GM12878 (cell line): ENCODE results near the gene ANP32E. TPM values are rescaled to one million over a fixed set of nuclear protein-coding genes. Genes with fewer than 3 reads are reported as not detected.

Experiments used
- ASH2L ChIP-seq: fragments of 300-600, 200-600 bp; sonication (generic); IDR thresholded peaks from 2 replicates; pipeline ENCODE4 v1.6.1; 2017; ENCODE audit warnings: low read depth, mild to moderate bottlenecking, borderline replicate concordance
- CBX5 ChIP-seq: sonication (generic); IDR thresholded peaks from 2 replicates; pipeline ENCODE4 v1.6.1; 2016; ENCODE audit warnings: low read depth, moderate library complexity, mild to moderate bottlenecking, inconsistent platforms
- CHD2 ChIP-seq: IDR thresholded peaks from 2 replicates; pipeline ENCODE4 v1.6.1; 2011; ENCODE audit warnings: low read depth, low read length, improper control_type of control experiment, borderline replicate concordance
- CHD4 ChIP-seq: fragments of 200-600 bp; sonication (generic); IDR thresholded peaks from 2 replicates; pipeline ENCODE4 v1.6.1; 2016; ENCODE audit warnings: mild to moderate bottlenecking
- CREB1 ChIP-seq: IDR thresholded peaks from 2 replicates; pipeline ENCODE4 v1.6.1; 2012; ENCODE audit warnings: low read depth, mild to moderate bottlenecking, inconsistent platforms
- MTA3 ChIP-seq: IDR thresholded peaks from 2 replicates; pipeline ENCODE4 v1.6.1; 2012; ENCODE audit warnings: low read length, inconsistent platforms, borderline replicate concordance
- NFIC ChIP-seq: IDR thresholded peaks from 2 replicates; pipeline ENCODE4 v1.6.1; 2012; ENCODE audit warnings: low read depth, mild to moderate bottlenecking, inconsistent platforms, low read length, moderate library complexity
- NFYA ChIP-seq: IDR thresholded peaks from 2 replicates; pipeline ENCODE4 v1.6.1; 2011; ENCODE audit warnings: low read depth, mild to moderate bottlenecking, low read length, improper control_type of control experiment, borderline replicate concordance
- NR2C1 ChIP-seq: fragments of 450-650 bp; IDR thresholded peaks from 2 replicates; pipeline ENCODE4 v1.6.1; 2017; ENCODE audit warnings: antibody characterized with exemption, mild to moderate bottlenecking, moderate library complexity
- NR2C2 ChIP-seq: IDR thresholded peaks from 2 replicates; pipeline ENCODE4 v1.6.1; 2011; ENCODE audit warnings: borderline replicate concordance, low read depth; ENCODE audit not compliant: control insufficient read depth, insufficient read length
- POLR2AphosphoS2 ChIP-seq: IDR thresholded peaks from 2 replicates; pipeline ENCODE4 v1.6.1; 2011; ENCODE audit warnings: low read depth, mild to moderate bottlenecking, low read length, improper control_type of control experiment, moderate library complexity
- RCOR1 ChIP-seq: conservative IDR thresholded peaks from 2 replicates; pipeline ENCODE4 v1.6.1; 2012; ENCODE audit warnings: low read depth, low read length, improper control_type of control experiment
- SIX5 ChIP-seq: IDR thresholded peaks from 2 replicates; pipeline ENCODE4 v1.6.1; 2011; ENCODE audit warnings: mild to moderate bottlenecking, low read depth, low read length, moderate library complexity; ENCODE audit not compliant: severe bottlenecking
- SREBF2 ChIP-seq: IDR thresholded peaks from 2 replicates; pipeline ENCODE4 v1.6.1; 2012; ENCODE audit warnings: mild to moderate bottlenecking, low read length
- TBL1XR1 ChIP-seq: IDR thresholded peaks from 2 replicates; pipeline ENCODE4 v1.6.1; 2012; ENCODE audit warnings: low read depth, low read length, improper control_type of control experiment
- ZNF274 ChIP-seq: IDR thresholded peaks from one replicate; pipeline ENCODE4 v1.8.0; 2011; ENCODE audit not compliant: insufficient read length, insufficient read depth
- ZNF622 ChIP-seq: fragments of 450-650 bp; IDR thresholded peaks from 2 replicates; pipeline ENCODE4 v1.6.1; 2017; ENCODE audit warnings: mild to moderate bottlenecking, inconsistent platforms
- polyA plus RNA-seq, 11 experiments: library from polyadenylated mRNA; depleted of rRNA in 4 of 11; unstranded in 6 of 11; stranded (reverse) in 5 of 11; fragments of >200 nt; fragmentation: Nextera tagmentation in 4 of 11; fragmentation: Illumina TruSeq in 1 of 11; extraction: Ambion mirVana in 4 of 11; extraction: Trizol in 1 of 11; gene quantifications; 1 replicate in 1 of 11; 2 replicates in 10 of 11; pipeline versions ENCODE4 v1.2.1 to v1.2.3, GENCODE V29; 2011 to 2016; ENCODE audit warnings: inconsistent platforms in 2 of 11, missing spikeins in 2 of 11, low read depth in 1 of 11
- total RNA-seq, 4 experiments: library from RNA; depleted of rRNA in 3 of 4; stranded (reverse); fragments of >200 nt in 3 of 4; fragmentation: Illumina TruSeq in 1 of 4; extraction: Trizol in 1 of 4; gene quantifications; 2 replicates each; pipeline versions ENCODE4 v1.2.1 to v1.2.3, GENCODE V29; 2013 to 2021
- TF ChIP-seq, protein P1 (sequence below): fragments of 450-650 bp; IDR thresholded peaks from 2 replicates; pipeline ENCODE4 v1.6.1; 2017; ENCODE audit warnings: mild to moderate bottlenecking, moderate library complexity
- TF ChIP-seq, protein P2 (sequence below): fragments of 450-650 bp; IDR thresholded peaks from 2 replicates; pipeline ENCODE4 v1.6.1; 2017; ENCODE audit warnings: mild to moderate bottlenecking, moderate library complexity
- TF ChIP-seq, protein P3 (sequence below): fragments of 450-650 bp; IDR thresholded peaks from 2 replicates; pipeline ENCODE4 v1.6.1; 2017; ENCODE audit warnings: borderline replicate concordance

The ANP32E gene
- total and polyA plus RNA-seq, 10 of the 15 experiments (the other 5 are each of a cell fraction or from before 2014, with no cell fraction given): 59.2 to 250 (median 121) TPM

DNA sequence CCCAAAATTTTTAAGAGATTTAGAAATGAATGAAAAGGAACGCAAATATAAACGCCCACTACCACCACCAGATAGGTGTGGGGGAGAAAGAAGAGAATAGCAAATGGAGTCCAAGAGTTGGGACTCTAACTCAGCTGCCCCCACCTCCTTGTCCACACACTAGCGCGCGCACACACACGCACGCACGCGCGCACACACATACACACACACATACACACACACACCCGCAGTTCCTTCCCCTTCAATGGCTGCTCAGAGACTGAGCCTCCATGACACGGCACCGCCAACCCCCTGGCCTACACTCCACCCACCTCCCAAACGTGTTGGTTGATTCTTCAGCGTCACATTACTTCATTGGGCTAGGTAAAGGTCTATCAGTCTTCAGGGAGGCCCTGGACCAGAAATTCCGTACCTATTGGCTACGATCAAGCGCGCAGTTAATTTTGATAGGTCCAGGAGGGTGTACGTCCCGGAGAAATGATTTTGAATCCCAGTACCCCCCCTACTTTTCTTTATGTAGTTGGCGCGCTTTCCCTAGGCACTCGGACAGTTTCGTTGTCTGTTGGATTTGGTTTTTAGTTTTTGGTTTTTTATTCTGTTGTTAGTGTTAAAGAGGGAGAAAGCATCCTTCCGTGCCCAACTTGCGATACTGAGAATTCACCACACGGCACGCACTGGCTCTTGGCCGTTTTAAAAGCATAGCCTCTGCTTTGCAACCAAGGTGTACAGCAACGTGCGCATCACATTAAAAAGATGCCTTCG lies at the start of gene ANP32E (continued):
- TF ChIP-seq NFYA (peak; percentile 89), CREB1 (peak; percentile 94), TBL1XR1 (peak; percentile 87), ZNF274 (no peak), ZNF622 (no peak), POLR2AphosphoS2 (peak; percentile 95), CHD4 (no peak), CHD2 (peak; percentile 96), ASH2L (no peak), SIX5 (no peak), RCOR1 (no peak), MTA3 (no peak), NR2C1 (no peak), NFIC (peak; percentile 41; the same call in 1 of the 2 replicates), CBX5 (no peak), SREBF2 (no peak), NR2C2 (no peak)
- TF ChIP-seq, protein P1, sequence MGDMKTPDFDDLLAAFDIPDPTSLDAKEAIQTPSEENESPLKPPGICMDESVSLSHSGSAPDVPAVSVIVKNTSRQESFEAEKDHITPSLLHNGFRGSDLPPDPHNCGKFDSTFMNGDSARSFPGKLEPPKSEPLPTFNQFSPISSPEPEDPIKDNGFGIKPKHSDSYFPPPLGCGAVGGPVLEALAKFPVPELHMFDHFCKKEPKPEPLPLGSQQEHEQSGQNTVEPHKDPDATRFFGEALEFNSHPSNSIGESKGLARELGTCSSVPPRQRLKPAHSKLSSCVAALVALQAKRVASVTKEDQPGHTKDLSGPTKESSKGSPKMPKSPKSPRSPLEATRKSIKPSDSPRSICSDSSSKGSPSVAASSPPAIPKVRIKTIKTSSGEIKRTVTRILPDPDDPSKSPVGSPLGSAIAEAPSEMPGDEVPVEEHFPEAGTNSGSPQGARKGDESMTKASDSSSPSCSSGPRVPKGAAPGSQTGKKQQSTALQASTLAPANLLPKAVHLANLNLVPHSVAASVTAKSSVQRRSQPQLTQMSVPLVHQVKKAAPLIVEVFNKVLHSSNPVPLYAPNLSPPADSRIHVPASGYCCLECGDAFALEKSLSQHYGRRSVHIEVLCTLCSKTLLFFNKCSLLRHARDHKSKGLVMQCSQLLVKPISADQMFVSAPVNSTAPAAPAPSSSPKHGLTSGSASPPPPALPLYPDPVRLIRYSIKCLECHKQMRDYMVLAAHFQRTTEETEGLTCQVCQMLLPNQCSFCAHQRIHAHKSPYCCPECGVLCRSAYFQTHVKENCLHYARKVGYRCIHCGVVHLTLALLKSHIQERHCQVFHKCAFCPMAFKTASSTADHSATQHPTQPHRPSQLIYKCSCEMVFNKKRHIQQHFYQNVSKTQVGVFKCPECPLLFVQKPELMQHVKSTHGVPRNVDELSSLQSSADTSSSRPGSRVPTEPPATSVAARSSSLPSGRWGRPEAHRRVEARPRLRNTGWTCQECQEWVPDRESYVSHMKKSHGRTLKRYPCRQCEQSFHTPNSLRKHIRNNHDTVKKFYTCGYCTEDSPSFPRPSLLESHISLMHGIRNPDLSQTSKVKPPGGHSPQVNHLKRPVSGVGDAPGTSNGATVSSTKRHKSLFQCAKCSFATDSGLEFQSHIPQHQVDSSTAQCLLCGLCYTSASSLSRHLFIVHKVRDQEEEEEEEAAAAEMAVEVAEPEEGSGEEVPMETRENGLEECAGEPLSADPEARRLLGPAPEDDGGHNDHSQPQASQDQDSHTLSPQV: no peak
- TF ChIP-seq, protein P2, sequence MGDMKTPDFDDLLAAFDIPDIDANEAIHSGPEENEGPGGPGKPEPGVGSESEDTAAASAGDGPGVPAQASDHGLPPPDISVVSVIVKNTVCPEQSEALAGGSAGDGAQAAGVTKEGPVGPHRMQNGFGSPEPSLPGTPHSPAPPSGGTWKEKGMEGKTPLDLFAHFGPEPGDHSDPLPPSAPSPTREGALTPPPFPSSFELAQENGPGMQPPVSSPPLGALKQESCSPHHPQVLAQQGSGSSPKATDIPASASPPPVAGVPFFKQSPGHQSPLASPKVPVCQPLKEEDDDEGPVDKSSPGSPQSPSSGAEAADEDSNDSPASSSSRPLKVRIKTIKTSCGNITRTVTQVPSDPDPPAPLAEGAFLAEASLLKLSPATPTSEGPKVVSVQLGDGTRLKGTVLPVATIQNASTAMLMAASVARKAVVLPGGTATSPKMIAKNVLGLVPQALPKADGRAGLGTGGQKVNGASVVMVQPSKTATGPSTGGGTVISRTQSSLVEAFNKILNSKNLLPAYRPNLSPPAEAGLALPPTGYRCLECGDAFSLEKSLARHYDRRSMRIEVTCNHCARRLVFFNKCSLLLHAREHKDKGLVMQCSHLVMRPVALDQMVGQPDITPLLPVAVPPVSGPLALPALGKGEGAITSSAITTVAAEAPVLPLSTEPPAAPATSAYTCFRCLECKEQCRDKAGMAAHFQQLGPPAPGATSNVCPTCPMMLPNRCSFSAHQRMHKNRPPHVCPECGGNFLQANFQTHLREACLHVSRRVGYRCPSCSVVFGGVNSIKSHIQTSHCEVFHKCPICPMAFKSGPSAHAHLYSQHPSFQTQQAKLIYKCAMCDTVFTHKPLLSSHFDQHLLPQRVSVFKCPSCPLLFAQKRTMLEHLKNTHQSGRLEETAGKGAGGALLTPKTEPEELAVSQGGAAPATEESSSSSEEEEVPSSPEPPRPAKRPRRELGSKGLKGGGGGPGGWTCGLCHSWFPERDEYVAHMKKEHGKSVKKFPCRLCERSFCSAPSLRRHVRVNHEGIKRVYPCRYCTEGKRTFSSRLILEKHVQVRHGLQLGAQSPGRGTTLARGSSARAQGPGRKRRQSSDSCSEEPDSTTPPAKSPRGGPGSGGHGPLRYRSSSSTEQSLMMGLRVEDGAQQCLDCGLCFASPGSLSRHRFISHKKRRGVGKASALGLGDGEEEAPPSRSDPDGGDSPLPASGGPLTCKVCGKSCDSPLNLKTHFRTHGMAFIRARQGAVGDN: peak; percentile 33
- TF ChIP-seq, protein P3, sequence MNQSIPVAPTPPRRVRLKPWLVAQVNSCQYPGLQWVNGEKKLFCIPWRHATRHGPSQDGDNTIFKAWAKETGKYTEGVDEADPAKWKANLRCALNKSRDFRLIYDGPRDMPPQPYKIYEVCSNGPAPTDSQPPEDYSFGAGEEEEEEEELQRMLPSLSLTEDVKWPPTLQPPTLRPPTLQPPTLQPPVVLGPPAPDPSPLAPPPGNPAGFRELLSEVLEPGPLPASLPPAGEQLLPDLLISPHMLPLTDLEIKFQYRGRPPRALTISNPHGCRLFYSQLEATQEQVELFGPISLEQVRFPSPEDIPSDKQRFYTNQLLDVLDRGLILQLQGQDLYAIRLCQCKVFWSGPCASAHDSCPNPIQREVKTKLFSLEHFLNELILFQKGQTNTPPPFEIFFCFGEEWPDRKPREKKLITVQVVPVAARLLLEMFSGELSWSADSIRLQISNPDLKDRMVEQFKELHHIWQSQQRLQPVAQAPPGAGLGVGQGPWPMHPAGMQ: no peak
